Activated CD8-positive, alpha-beta T cell treated with anti-CD3 and anti-CD28 coated beads for 36 hours (primary cell): ENCODE results near the gene FBXL17. TPM values are rescaled to one million over a fixed set of nuclear protein-coding genes. Genes with fewer than 3 reads are reported as not detected.

Experiments used
- ATAC-seq: fragments of 200-7000 bp; cut with Tn5 transposase; one replicate; pipeline ENCODE4 v1.10.0; 2021; ENCODE audit warnings: mild to moderate bottlenecking, moderate library complexity
- CTCF ChIA-PET: fragments of 350-600 bp; sonication (Branson Sonifier 250); formaldehyde crosslinking; loops from one replicate; lab custom pipeline; 2021; ENCODE audit warnings: antibody characterized with exemption; lab: Charles Lee
- POLR2A ChIA-PET: fragments of 350-600 bp; sonication (Branson Sonifier 250); formaldehyde crosslinking; loops from one replicate; lab custom pipeline; 2021; ENCODE audit warnings: antibody characterized with exemption; lab: Charles Lee
- DNase-seq: peaks from one replicate; pipeline ENCODE4 v3.0.0-alpha.2; 2020
- H3K27ac Mint-ChIP-seq: one replicate; pipeline ENCODE4 v1.8.0; 2021; ENCODE audit warnings: mild to moderate bottlenecking, mixed read lengths
- H3K27me3 Mint-ChIP-seq: one replicate; pipeline ENCODE4 v1.8.0; 2021; ENCODE audit warnings: mixed read lengths
- H3K36me3 Mint-ChIP-seq: one replicate; pipeline ENCODE4 v1.8.0; 2021; ENCODE audit warnings: low read depth, mixed read lengths
- H3K4me1 Mint-ChIP-seq: one replicate; pipeline ENCODE4 v1.8.0; 2021; ENCODE audit warnings: low read depth, mixed read lengths
- H3K4me3 Mint-ChIP-seq: one replicate; pipeline ENCODE4 v1.8.0; 2021; ENCODE audit warnings: mild to moderate bottlenecking, moderate library complexity, mixed read lengths
- H3K9me3 Mint-ChIP-seq: one replicate; pipeline ENCODE4 v1.8.0; 2021; ENCODE audit warnings: mixed read lengths
- intact Hi-C: fragments of 100-400 bp; cut with micrococcal nuclease; formaldehyde crosslinking; loops from one replicate; pipeline ENCODE4 v1.10.0; 2022
- total RNA-seq, 2 experiments: library from RNA; stranded (reverse); gene quantifications; one replicate each; pipeline ENCODE4 v1.2.3, GENCODE V29; 2021
- TF ChIP-seq, protein P1 (sequence below): fragments of 200-600 bp; IDR thresholded peaks from one replicate; pipeline ENCODE4 v1.8.0; 2022; ENCODE audit warnings: antibody characterized with exemption, mild to moderate bottlenecking

FBXL17 gene
- total RNA-seq, 2 experiments from 2014 or later, result 3.0 to 5.3 TPM

DNA sequence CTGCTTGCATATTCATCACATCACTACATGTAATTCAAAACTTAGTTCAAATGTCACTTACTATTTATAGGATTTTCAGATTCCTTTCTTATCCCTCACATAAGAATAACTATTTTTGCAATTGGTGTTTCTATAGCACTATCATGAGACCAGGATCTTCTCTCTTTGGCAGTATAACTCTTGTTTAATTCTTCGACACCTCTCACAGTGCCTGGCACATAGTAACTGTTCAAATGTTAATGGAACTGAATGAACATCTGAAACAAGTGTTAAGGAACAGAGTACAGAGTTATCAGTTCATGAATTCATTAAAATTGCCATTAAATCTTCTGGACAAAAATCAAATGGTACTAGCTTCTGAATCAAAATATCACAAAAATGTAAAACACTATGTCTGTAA lies 40.0 kb downstream of the FBXL17 start:
- ChIA-PET POLR2A (no interaction called here), CTCF (interaction anchor here (1.8 kb wide), 1 partner anchor 82 kb away, joined by 11 read pairs; no protein-coding TSS in a partner anchor)
- H3K9me3 Mint-ChIP-seq, result no peaks in the 10 kb centered on the region
- intact Hi-C loops, result no loop called here
- H3K4me3 Mint-ChIP-seq, result no peak overlapping the region
- no peaks in the 10 kb centered on the region for H3K27me3 Mint-ChIP-seq
- TF ChIP-seq, protein P1, sequence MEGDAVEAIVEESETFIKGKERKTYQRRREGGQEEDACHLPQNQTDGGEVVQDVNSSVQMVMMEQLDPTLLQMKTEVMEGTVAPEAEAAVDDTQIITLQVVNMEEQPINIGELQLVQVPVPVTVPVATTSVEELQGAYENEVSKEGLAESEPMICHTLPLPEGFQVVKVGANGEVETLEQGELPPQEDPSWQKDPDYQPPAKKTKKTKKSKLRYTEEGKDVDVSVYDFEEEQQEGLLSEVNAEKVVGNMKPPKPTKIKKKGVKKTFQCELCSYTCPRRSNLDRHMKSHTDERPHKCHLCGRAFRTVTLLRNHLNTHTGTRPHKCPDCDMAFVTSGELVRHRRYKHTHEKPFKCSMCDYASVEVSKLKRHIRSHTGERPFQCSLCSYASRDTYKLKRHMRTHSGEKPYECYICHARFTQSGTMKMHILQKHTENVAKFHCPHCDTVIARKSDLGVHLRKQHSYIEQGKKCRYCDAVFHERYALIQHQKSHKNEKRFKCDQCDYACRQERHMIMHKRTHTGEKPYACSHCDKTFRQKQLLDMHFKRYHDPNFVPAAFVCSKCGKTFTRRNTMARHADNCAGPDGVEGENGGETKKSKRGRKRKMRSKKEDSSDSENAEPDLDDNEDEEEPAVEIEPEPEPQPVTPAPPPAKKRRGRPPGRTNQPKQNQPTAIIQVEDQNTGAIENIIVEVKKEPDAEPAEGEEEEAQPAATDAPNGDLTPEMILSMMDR, result no peak
- H3K36me3 Mint-ChIP-seq, result peaks cover 4% of the 10 kb centered on the region
- ATAC-seq (no peak), DNase-seq (no peak)
- H3K27ac Mint-ChIP-seq, result no peak overlapping the region
- H3K4me1 Mint-ChIP-seq, result peaks cover 2% of the 10 kb centered on the region

DNA sequence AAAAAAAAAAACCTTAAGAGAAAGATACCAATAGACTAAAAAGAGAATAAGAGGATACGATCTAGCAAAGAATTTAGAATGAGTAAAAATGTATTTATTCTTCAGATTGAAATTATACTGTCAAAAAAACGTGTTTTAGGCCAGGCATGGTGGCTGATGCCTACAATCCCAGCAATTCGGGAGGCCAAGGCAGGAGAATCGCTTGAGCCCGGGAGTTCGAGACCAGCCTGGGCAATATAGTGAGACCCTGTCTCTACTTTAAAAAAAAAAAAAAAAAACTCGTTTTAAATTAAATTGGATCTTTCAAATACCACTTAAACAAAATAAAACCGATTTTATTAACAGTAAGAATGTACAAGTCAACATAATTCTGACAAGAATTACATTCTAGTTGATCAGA lies 41.8 kb downstream of the FBXL17 start:
- peaks cover 2% of the 10 kb centered on the region for H3K4me1 Mint-ChIP-seq
- CTCF ChIA-PET, result interaction anchor here (1.2 kb wide), 1 partner anchor 80 kb away, joined by 4 read pairs; no protein-coding TSS in a partner anchor

DNA sequence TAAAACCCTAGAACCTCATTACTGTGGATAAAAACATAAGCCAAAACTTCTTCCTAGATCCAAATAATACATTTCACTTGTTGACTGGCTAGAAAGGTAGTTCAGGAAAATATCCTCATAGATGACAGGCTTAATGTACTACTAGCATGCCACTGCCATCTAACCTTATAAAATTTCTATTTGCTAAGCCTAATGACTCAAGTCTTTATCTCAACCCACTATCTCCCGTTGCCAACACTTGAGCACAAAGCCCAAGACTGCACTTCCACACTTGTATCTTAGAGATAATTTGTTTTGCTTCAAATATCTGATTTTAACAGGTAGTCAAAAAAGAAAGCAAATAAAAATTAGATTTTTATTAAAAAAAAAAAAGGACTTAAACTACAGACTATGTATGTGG lies 42.7 kb downstream of the FBXL17 start:
- no peak for DNase-seq
- CTCF ChIA-PET, result no interaction called here
- Mint-ChIP-seq H3K27me3 (no peaks in the 10 kb centered on the region), H3K9me3 (no peaks in the 10 kb centered on the region), H3K27ac (no peak overlapping the region), H3K4me3 (no peak overlapping the region), H3K4me1 (no peaks in the 10 kb centered on the region), H3K36me3 (peaks cover 5% of the 10 kb centered on the region)
- POLR2A ChIA-PET, result interaction anchor here (0.6 kb wide), 1 partner anchor 12 kb away, joined by 3 read pairs; no protein-coding TSS in a partner anchor
- intact Hi-C loops, result no loop called here
- TF ChIP-seq, protein P1, result no peak
- no peak for ATAC-seq

More for the DNA sequence above, 41.8 kb downstream of the FBXL17 start:
- Mint-ChIP-seq H3K27ac (no peak overlapping the region), H3K27me3 (no peaks in the 10 kb centered on the region), H3K36me3 (peaks cover 4% of the 10 kb centered on the region), H3K9me3 (no peaks in the 10 kb centered on the region), H3K4me3 (no peak overlapping the region)
- TF ChIP-seq, protein P1, result no peak
- no peak for ATAC-seq
- intact Hi-C loops, result no loop called here
- POLR2A ChIA-PET, result interaction anchor here (0.6 kb wide), 1 partner anchor 13 kb away, joined by 3 read pairs; no protein-coding TSS in a partner anchor
- DNase-seq, result no peak

DNA sequence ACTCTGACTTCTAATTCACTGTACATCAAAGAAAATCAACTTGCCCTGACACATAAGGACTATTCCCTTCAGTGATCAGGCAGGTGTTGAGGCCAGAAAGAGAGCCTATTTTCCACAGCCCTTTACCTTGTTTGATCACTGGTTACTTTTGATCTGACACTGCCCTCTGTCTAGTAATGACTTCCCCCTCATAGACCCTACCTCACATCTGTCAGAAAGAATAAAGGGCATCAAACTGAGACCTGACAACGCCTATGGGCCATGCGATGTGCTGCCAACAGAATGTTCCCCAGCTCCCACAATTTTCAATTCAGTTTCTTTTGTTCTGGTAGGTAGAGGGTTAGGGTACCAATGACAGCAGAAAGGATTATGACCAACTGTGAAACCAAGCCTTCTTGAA lies 47.7 kb downstream of the FBXL17 start:
- POLR2A ChIA-PET, result no interaction called here
- Mint-ChIP-seq H3K4me3 (no peak overlapping the region), H3K9me3 (no peaks in the 10 kb centered on the region), H3K4me1 (no peaks in the 10 kb centered on the region), H3K27me3 (no peaks in the 10 kb centered on the region), H3K27ac (no peak overlapping the region), H3K36me3 (peaks cover 8% of the 10 kb centered on the region)
- intact Hi-C loops, result no loop called here
- CTCF ChIA-PET, result interaction anchor here (2.2 kb wide), 1 partner anchor 11 kb away, joined by 8 read pairs; no protein-coding TSS in a partner anchor
- DNase-seq (no peak), ATAC-seq (no peak)
- TF ChIP-seq, protein P1, result no peak

DNA sequence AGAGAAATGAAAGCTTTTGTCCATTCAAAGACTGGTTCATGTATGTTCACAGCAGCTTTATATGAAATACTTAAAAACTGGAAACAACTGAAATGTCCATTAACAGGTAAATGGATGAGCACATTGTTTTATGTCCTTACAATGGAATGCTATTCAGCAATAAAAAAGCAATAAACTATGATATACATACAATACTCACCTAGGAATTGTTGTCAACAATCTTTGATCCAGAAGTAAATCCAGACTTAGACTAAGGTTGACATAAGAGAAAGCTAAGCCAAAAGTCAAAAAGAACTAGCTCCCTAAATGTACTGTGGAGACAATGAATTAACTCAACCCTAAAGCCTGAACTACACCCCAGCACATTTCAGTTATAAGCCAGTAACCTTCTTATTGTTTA lies 54.9 kb downstream of the FBXL17 start:
- H3K27me3 Mint-ChIP-seq, result no peaks in the 10 kb centered on the region
- TF ChIP-seq, protein P1, result no peak
- H3K9me3 Mint-ChIP-seq, result peaks cover 6% of the 10 kb centered on the region
- DNase-seq, result no peak
- intact Hi-C loops, result no loop called here
- CTCF ChIA-PET, result interaction anchor here (1.7 kb wide), 2 partner anchors 19 to 66 kb away, joined by 4 to 5 read pairs; no protein-coding TSS in a partner anchor
- peaks cover 23% of the 10 kb centered on the region for H3K36me3 Mint-ChIP-seq
- no peak overlapping the region for H3K4me3 Mint-ChIP-seq
- no peak for ATAC-seq
- no peak overlapping the region for H3K27ac Mint-ChIP-seq
- H3K4me1 Mint-ChIP-seq, result no peaks in the 10 kb centered on the region
- POLR2A ChIA-PET, result interaction anchor here (1.2 kb wide), 1 partner anchor 13 kb away, joined by 3 read pairs; no protein-coding TSS in a partner anchor
